IPS-18a (cell line): ENCODE data around the gene MTHFSD.

Experiments used
- H3K27ac ChIP-seq: one replicate; pipeline ENCODE4 v1.5.1; 2013; ENCODE audit warnings: low read length
- H3K27me3 ChIP-seq: one replicate; pipeline ENCODE4 v1.6.1; 2013; ENCODE audit warnings: mild to moderate bottlenecking, low read length; ENCODE audit not compliant: control insufficient read depth, insufficient read depth
- H3K36me3 ChIP-seq: one replicate; pipeline ENCODE4 v1.6.1; 2013; ENCODE audit warnings: low read depth, low read length; ENCODE audit not compliant: control insufficient read depth
- H3K4me1 ChIP-seq: one replicate; pipeline ENCODE4 v1.6.1; 2013; ENCODE audit warnings: low read depth, low read length; ENCODE audit not compliant: control insufficient read depth
- H3K4me3 ChIP-seq: one replicate; pipeline ENCODE4 v1.5.1; 2013; ENCODE audit warnings: low read length
- H3K9ac ChIP-seq: one replicate; pipeline ENCODE4 v1.6.1; 2013; ENCODE audit warnings: mild to moderate bottlenecking, low read length, moderate library complexity
- H3K9me3 ChIP-seq: one replicate; pipeline ENCODE4 v1.6.1; 2013; ENCODE audit warnings: low read depth, low read length; ENCODE audit not compliant: control insufficient read depth

The MTHFSD gene

DNA sequence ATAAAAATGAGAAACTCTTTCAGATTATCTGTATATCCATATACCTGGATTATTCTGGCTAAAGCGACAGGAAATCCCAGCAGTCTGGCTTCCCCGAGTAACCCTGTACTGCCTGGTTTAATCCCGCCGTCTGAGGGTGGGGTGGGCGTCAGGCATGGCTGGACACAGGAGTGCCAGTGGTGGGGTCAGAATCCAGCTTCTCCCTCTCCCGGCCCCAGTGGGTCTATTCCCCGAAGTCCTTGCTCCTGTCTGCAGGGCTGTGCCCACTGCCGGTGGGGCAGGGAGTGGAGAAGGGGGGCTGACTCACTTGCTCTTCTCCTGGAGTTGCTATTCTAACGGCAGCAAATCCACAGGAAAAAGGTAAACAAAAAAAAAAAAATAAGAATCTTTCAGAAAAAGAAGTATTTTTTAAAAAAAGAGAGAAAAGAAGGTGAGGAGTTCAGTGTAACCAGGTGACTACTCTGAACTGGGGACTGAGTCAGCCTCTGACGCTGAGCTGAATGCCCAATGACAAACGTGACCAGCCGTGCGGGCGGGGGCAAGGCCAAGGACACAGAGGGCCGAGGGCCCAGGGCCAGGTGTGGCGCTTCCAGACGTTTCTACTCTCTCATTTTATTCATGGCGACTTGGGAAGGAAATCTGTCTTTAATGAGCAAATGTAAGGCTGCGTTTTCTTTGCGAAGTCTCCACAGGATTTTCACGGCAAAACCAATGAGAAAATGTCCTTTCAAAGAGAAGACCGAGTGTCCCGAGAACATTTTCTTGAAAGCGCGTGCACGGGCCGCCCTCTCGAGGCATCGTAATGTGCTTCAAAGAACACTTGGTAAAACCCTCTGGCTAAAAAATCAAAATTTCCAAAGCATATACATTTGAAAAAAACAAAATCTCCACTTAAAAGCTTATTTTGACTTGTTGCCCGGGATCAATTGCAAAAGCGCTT is 24.5 kb downstream of the MTHFSD start:
- Histone ChIP-seq H3K27ac (no peak overlapping the region), H3K4me3 (no peak overlapping the region), H3K27me3 (no peaks in the 10 kb centered on the region), H3K9me3 (no peaks in the 10 kb centered on the region), H3K36me3 (no peaks in the 10 kb centered on the region), H3K4me1 (no peaks in the 10 kb centered on the region), H3K9ac (no peak overlapping the region)

DNA sequence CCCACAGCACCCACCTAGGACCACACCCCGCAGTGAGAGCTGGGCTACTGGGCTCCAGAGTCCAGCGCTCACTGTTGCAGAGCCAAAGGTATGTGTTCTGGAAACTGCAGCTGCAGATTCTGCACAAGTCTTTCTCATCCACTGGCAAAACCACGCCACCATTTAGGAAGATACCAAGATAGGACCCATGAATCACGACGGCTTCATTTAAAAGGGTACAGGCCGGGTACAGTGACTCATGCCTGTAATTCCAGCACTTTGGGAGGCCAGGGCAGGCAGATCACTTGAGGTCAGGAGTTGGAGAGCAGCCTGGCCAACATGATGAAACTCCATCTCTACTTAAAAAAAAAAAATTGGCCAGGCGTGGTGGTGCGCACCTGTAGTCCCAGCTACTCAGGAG is 25.9 kb downstream of the MTHFSD start:
- no peak overlapping the region for H3K27ac ChIP-seq
- no peaks in the 10 kb centered on the region for H3K4me1 ChIP-seq
- no peak overlapping the region for H3K9ac ChIP-seq
- no peaks in the 10 kb centered on the region for H3K9me3 ChIP-seq
- H3K4me3 ChIP-seq = no peak overlapping the region
- H3K36me3 ChIP-seq = no peaks in the 10 kb centered on the region
- no peaks in the 10 kb centered on the region for H3K27me3 ChIP-seq

DNA sequence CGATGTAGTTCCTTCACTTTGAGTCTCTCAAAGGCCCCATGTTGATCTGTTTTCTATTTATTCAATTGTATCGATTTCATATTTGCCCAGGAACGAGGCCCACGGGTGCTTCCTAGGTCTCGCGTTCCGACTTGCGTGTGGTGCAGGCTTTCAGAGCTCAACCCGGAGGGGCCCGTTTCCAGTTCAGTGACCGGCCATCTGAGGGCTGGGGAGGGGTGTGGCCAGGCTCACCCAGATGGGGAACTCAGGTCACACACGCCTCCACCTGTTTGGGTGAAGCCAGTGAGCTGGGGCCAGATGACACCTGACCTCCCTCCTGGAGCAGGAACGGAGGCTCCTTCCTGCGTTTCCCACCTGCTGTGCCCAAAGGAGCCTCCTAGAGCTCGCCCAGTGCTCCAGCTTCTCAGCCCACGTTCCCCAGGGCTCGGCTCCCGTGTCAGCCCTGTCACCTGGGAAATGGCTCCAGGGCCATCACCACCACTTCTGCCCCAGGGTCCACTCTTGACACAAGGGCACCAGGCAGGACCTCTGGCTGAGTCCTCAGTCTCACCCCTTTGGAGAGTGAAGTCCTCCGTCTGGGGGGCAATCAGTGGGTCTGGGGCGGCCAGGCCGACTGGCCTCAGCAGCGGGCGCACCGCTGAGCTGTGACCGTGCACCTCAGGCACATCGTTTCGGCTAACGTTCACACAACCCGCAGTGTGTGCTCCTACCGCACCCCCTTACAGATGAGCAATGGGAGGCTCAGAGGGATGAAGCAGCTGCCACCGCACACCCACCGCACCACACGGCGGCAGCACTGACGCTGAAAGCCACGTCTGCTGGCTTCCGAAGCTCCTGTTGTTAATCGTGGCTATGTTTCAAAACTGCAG is 26.7 kb downstream of the MTHFSD start:
- Histone ChIP-seq H3K9me3 (no peaks in the 10 kb centered on the region), H3K27ac (no peak overlapping the region), H3K4me1 (no peaks in the 10 kb centered on the region), H3K27me3 (no peaks in the 10 kb centered on the region), H3K4me3 (no peak overlapping the region), H3K36me3 (no peaks in the 10 kb centered on the region), H3K9ac (no peak overlapping the region)

GRCh38 chr16:86527366-86527765 is 27.7 kb downstream of the MTHFSD start:
- no peaks in the 10 kb centered on the region for H3K27me3 ChIP-seq
- no peak overlapping the region for H3K4me3 ChIP-seq

DNA sequence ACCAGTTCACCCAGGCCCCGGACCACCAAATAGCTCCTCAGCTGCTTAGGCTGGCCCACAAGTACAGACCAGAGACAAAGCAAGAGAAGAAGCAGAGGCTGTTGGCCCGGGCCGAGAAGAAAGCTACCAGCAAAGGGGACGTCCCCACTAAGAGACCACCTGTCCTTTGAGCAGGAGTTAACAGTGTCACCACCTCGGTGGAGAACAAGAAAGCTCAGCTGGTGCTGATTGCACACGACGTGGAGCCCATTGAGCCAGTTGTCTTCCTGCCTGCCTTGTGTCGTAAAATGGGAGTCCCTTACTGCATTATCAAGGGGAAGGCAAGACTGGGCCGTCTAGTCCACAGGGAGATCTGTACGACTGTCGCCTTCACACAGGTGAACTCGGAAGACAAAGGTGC is 29.3 kb downstream of the MTHFSD start:
- no peak overlapping the region for H3K27ac ChIP-seq
- peaks cover 1% of the 10 kb centered on the region for H3K27me3 ChIP-seq
- H3K9ac ChIP-seq = no peak overlapping the region

More at GRCh38 chr16:86527366-86527765, 27.7 kb downstream of the MTHFSD start:
- Histone ChIP-seq H3K4me1 (no peaks in the 10 kb centered on the region), H3K27ac (no peak overlapping the region), H3K36me3 (no peaks in the 10 kb centered on the region), H3K9me3 (no peaks in the 10 kb centered on the region), H3K9ac (no peak overlapping the region)

DNA sequence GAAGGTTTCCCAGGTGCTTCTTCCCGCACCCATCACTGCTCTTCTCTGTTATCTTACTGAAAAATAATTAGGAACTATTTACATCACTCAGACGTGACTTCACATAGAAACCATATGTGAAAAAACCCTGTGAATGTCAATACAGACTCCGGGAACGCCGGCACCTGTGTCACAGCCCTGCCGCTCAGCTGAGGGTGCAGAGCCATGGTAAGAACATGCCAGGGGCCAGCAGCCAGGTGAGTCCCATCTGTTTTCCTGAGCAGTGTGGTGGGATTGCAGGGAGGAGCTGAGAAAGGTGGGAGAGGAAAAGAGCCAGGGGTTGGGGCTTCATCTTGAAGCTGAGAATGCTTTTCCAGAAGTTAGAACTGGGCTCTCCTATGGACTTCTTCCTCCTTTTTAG is 31.0 kb downstream of the MTHFSD start:
- Histone ChIP-seq H3K4me1 (no peaks in the 10 kb centered on the region), H3K9me3 (no peaks in the 10 kb centered on the region), H3K4me3 (no peak overlapping the region), H3K36me3 (no peaks in the 10 kb centered on the region), H3K27ac (no peak overlapping the region), H3K9ac (no peak overlapping the region), H3K27me3 (peaks cover 17% of the 10 kb centered on the region)

More for the DNA sequence above, 29.3 kb downstream of the MTHFSD start:
- Histone ChIP-seq H3K4me1 (no peaks in the 10 kb centered on the region), H3K4me3 (no peak overlapping the region), H3K9me3 (no peaks in the 10 kb centered on the region), H3K36me3 (no peaks in the 10 kb centered on the region)

GRCh38 chr16:86523166-86523740 is 31.8 kb downstream of the MTHFSD start:
- Histone ChIP-seq H3K27me3 (peaks cover 25% of the 10 kb centered on the region), H3K4me3 (no peak overlapping the region), H3K9ac (no peak overlapping the region), H3K9me3 (no peaks in the 10 kb centered on the region), H3K36me3 (no peaks in the 10 kb centered on the region), H3K27ac (no peak overlapping the region), H3K4me1 (no peaks in the 10 kb centered on the region)

- no peak overlapping the region for H3K27ac ChIP-seq
- H3K9me3 ChIP-seq = no peaks in the 10 kb centered on the region
- H3K4me3 ChIP-seq = no peak overlapping the region
- H3K27me3 ChIP-seq = peaks cover 31% of the 10 kb centered on the region
- H3K36me3 ChIP-seq = no peaks in the 10 kb centered on the region
- no peaks in the 10 kb centered on the region for H3K4me1 ChIP-seq
- no peak overlapping the region for H3K9ac ChIP-seq
These were observed 32.4 kb downstream of the MTHFSD start for GRCh38 chr16:86522634-86523033.

- Histone ChIP-seq H3K4me3 (no peak overlapping the region), H3K27ac (no peak overlapping the region), H3K36me3 (no peaks in the 10 kb centered on the region), H3K9me3 (no peaks in the 10 kb centered on the region), H3K27me3 (peaks cover 42% of the 10 kb centered on the region), H3K4me1 (no peaks in the 10 kb centered on the region), H3K9ac (no peak overlapping the region)
These were observed 33.5 kb downstream of the MTHFSD start for GRCh38 chr16:86521236-86522197.

DNA sequence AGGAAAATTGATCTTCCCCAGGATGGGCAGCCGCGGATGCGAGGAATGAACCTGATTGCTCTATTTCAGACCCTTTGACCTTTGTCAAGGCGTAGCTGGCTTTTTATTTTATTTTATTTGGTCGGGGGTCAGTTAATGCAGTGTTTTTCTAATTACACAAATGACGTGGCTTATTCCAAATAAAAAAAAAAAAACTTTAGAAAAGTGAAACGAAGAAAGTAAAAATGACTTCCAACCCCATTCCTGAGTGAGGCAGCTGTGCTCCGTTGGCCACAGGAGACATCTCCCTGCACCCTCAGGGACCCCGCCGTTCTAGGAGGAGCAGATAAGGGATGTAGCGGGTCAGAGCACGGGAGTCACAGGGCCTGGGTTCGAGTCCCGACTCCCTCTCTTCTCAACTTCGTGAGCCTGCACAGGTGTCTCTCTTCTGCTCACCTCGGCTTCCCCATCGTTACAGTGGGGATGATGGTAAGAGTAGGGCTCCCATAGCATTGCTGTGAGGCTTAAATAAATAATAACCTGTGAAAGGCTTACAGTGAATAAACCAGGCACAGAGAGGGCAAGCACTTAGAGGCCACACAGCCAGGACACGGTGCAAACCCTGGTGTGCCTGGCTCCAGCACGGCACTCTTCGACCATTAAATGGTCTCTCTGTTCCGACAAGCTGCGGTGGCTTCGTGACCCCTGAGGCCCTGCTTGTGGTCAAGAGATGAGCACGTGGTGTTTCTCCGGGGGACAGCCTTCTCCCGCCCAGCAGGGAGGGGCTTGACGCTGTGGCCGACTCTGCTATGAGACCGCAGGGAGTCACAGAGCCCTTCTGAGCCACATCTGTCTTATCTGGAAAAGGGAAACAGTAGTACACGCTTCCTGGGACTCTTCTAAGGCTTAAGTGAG is 34.5 kb downstream of the MTHFSD start:
- Histone ChIP-seq H3K36me3 (no peaks in the 10 kb centered on the region), H3K9me3 (no peaks in the 10 kb centered on the region), H3K9ac (no peak overlapping the region), H3K4me1 (no peaks in the 10 kb centered on the region), H3K4me3 (no peak overlapping the region), H3K27ac (no peak overlapping the region), H3K27me3 (peaks cover 52% of the 10 kb centered on the region)
